ENCODE measurements around the gene RAMAC.

RAMAC gene

GRCh38 chr15:82958638-82959037 lies 27.4 kb upstream of the RAMAC start:
- TF ChIP-seq, protein P1, sequence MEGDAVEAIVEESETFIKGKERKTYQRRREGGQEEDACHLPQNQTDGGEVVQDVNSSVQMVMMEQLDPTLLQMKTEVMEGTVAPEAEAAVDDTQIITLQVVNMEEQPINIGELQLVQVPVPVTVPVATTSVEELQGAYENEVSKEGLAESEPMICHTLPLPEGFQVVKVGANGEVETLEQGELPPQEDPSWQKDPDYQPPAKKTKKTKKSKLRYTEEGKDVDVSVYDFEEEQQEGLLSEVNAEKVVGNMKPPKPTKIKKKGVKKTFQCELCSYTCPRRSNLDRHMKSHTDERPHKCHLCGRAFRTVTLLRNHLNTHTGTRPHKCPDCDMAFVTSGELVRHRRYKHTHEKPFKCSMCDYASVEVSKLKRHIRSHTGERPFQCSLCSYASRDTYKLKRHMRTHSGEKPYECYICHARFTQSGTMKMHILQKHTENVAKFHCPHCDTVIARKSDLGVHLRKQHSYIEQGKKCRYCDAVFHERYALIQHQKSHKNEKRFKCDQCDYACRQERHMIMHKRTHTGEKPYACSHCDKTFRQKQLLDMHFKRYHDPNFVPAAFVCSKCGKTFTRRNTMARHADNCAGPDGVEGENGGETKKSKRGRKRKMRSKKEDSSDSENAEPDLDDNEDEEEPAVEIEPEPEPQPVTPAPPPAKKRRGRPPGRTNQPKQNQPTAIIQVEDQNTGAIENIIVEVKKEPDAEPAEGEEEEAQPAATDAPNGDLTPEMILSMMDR (IDR thresholded peaks at IDR 0.05; ENCODE audit: low read length) = no peak
- TF ChIP-seq EZH2 (IDR thresholded peaks at IDR 0.05; ENCODE audit: borderline replicate concordance, low read length) = no peak
- H3K9me3 ChIP-seq (ENCODE audit: low read length) = no peaks in the 10 kb centered on the region
- no peak overlapping the region for H3K9ac ChIP-seq (ENCODE audit: low read length)
- H3K4me3 ChIP-seq (ENCODE audit: low read depth, low read length, poor library complexity, severe bottlenecking) = no peak overlapping the region
- no peaks in the 10 kb centered on the region for H3K79me2 ChIP-seq (ENCODE audit: insufficient read depth, low read length)
- no peak overlapping the region for H2AFZ ChIP-seq (ENCODE audit: low read length)
- no peaks in the 10 kb centered on the region for H3K9me2 ChIP-seq (ENCODE audit: low read depth, low read length)
- H3K36me3 ChIP-seq (ENCODE audit: insufficient read depth, low read length) = no peaks in the 10 kb centered on the region
- H3K27me3 ChIP-seq (ENCODE audit: insufficient read depth, low read length) = no peaks in the 10 kb centered on the region
- H3K4me2 ChIP-seq (ENCODE audit: low read length) = no peak overlapping the region
- H3K4me1 ChIP-seq (ENCODE audit: insufficient read depth, low read length, severe bottlenecking) = no peaks in the 10 kb centered on the region
- H3F3A ChIP-seq (ENCODE audit: insufficient read depth, low read length) = no peaks in the 10 kb centered on the region
- H3K27ac ChIP-seq (ENCODE audit: low read depth, low read length, poor library complexity, severe bottlenecking) = no peak overlapping the region
- no peaks in the 10 kb centered on the region for H4K20me1 ChIP-seq (ENCODE audit: insufficient read depth, low read length)

DNA sequence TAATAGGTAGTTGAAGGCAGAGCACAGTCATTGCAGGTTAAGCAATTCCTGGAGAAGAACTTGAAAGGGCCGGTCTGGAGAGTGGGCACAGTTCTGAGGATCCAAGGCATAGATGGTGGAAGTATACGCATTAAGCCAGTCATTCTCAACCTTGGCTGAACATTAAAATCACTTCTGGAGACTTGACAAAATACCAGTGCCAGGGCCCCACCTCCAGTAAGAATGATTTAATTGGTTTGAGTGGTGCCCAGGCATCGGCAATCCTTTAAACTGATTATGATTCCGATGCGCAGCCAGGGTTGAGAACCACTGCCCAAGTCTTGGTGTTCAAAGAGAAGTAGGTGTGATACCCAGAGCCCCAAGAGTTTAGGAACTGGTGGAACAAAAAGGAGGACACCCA lies 26.6 kb upstream of the RAMAC start:
- H2AFZ ChIP-seq (ENCODE audit: low read length) = no peak overlapping the region
- no peak overlapping the region for H3K9ac ChIP-seq (ENCODE audit: low read length)
- no peaks in the 10 kb centered on the region for H3K9me2 ChIP-seq (ENCODE audit: low read depth, low read length)
- no peaks in the 10 kb centered on the region for H3K79me2 ChIP-seq (ENCODE audit: insufficient read depth, low read length)
- H4K20me1 ChIP-seq (ENCODE audit: insufficient read depth, low read length) = no peaks in the 10 kb centered on the region
- H3K4me3 ChIP-seq (ENCODE audit: low read depth, low read length, poor library complexity, severe bottlenecking) = no peak overlapping the region
- no peaks in the 10 kb centered on the region for H3K27me3 ChIP-seq (ENCODE audit: insufficient read depth, low read length)
- TF ChIP-seq, protein P1 (IDR thresholded peaks at IDR 0.05; ENCODE audit: low read length) = no peak
- no peak for TF ChIP-seq EZH2 (IDR thresholded peaks at IDR 0.05; ENCODE audit: borderline replicate concordance, low read length)
- H3K4me1 ChIP-seq (ENCODE audit: insufficient read depth, low read length, severe bottlenecking) = no peaks in the 10 kb centered on the region
- H3K36me3 ChIP-seq (ENCODE audit: insufficient read depth, low read length) = no peaks in the 10 kb centered on the region
- H3K4me2 ChIP-seq (ENCODE audit: low read length) = no peak overlapping the region
- no peaks in the 10 kb centered on the region for H3F3A ChIP-seq (ENCODE audit: insufficient read depth, low read length)
- H3K27ac ChIP-seq (ENCODE audit: low read depth, low read length, poor library complexity, severe bottlenecking) = no peak overlapping the region
- H3K9me3 ChIP-seq (ENCODE audit: low read length) = no peaks in the 10 kb centered on the region

DNA sequence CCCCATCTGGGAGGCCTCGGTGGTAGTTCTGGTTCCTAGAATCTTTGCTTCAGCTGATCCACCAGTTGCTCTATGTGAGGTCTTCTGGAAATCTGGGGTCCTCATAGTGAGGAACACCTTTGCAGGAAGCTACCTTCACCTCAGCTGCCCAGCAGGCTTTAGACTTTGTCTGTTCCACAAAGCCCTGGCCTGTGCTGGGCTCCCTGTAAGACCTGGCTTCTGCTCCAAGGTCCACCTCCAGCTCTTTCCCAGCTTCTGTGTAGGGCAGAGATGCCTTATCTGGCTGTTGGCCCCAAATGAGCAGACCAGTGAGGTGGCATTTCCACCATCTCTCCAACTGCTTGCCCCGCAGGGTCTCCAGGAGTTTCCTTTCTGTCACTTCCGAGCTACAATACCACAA lies 25.2 kb upstream of the RAMAC start:
- Histone ChIP-seq H3K9ac (ENCODE audit: low read length) (no peak overlapping the region), H3K4me1 (ENCODE audit: insufficient read depth, low read length, severe bottlenecking) (no peaks in the 10 kb centered on the region), H3K27ac (ENCODE audit: low read depth, low read length, poor library complexity, severe bottlenecking) (no peak overlapping the region), H3K4me2 (ENCODE audit: low read length) (no peak overlapping the region), H3K9me2 (ENCODE audit: low read depth, low read length) (no peaks in the 10 kb centered on the region), H4K20me1 (ENCODE audit: insufficient read depth, low read length) (no peaks in the 10 kb centered on the region), H3K4me3 (ENCODE audit: low read depth, low read length, poor library complexity, severe bottlenecking) (no peak overlapping the region), H3K9me3 (ENCODE audit: low read length) (no peaks in the 10 kb centered on the region), H2AFZ (ENCODE audit: low read length) (no peak overlapping the region), H3K36me3 (ENCODE audit: insufficient read depth, low read length) (no peaks in the 10 kb centered on the region), H3K27me3 (ENCODE audit: insufficient read depth, low read length) (no peaks in the 10 kb centered on the region), H3F3A (ENCODE audit: insufficient read depth, low read length) (no peaks in the 10 kb centered on the region), H3K79me2 (ENCODE audit: insufficient read depth, low read length) (no peaks in the 10 kb centered on the region)
- TF ChIP-seq, protein P1 (IDR thresholded peaks at IDR 0.05; ENCODE audit: low read length) = no peak
- no peak for TF ChIP-seq EZH2 (IDR thresholded peaks at IDR 0.05; ENCODE audit: borderline replicate concordance, low read length)

Data from OCI-LY1 (cell line).